GM18502 (cell line): ENCODE measurements around the gene ASIC4.
A peak's percentile ranks its signal among the peaks of the same experiment; 100 is the strongest.

Experiments
- ATAC-seq: cut with Tn5 transposase; IDR thresholded peaks from one replicate; pipeline ENCODE4 v1.9.1; 2021; ENCODE audit warnings: mild to moderate bottlenecking; ENCODE audit not compliant: unreplicated experiment, poor library complexity

Gene ASIC4, protein sequence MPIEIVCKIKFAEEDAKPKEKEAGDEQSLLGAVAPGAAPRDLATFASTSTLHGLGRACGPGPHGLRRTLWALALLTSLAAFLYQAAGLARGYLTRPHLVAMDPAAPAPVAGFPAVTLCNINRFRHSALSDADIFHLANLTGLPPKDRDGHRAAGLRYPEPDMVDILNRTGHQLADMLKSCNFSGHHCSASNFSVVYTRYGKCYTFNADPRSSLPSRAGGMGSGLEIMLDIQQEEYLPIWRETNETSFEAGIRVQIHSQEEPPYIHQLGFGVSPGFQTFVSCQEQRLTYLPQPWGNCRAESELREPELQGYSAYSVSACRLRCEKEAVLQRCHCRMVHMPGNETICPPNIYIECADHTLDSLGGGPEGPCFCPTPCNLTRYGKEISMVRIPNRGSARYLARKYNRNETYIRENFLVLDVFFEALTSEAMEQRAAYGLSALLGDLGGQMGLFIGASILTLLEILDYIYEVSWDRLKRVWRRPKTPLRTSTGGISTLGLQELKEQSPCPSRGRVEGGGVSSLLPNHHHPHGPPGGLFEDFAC

DNA sequence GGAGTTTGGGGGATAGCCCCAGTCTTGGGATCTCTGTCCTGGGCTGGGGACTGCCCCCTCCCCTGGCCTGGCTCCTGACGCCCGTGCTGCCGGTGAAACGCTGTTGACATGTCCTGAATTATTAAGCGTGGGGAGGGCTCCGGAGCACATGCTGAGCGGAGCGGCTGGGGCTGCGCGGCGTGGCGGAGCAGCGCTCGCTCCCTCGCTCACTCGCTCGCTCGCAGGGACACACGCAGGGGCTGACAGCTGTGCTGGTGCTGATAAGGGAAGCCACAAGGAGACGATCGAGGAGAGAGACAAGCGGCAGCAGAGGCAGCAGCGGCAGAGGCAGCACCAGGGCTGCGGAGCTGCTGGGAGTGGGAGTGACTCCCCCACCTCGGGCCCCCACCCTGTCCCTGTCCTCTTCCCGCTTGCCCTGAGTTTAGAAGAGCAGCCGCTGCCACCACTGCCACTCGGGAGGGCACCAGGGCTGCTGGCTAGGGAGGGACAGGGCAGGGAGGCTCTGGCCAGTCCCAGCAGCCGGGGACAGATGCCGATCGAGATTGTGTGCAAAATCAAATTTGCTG, at the start of gene ASIC4:
Gene ASIC4 (plus strand): TSS at position 287 of the 566 bp plus-strand sequence. CDS start 243 bp downstream, at position 530.
- ATAC-seq = no peak

DNA sequence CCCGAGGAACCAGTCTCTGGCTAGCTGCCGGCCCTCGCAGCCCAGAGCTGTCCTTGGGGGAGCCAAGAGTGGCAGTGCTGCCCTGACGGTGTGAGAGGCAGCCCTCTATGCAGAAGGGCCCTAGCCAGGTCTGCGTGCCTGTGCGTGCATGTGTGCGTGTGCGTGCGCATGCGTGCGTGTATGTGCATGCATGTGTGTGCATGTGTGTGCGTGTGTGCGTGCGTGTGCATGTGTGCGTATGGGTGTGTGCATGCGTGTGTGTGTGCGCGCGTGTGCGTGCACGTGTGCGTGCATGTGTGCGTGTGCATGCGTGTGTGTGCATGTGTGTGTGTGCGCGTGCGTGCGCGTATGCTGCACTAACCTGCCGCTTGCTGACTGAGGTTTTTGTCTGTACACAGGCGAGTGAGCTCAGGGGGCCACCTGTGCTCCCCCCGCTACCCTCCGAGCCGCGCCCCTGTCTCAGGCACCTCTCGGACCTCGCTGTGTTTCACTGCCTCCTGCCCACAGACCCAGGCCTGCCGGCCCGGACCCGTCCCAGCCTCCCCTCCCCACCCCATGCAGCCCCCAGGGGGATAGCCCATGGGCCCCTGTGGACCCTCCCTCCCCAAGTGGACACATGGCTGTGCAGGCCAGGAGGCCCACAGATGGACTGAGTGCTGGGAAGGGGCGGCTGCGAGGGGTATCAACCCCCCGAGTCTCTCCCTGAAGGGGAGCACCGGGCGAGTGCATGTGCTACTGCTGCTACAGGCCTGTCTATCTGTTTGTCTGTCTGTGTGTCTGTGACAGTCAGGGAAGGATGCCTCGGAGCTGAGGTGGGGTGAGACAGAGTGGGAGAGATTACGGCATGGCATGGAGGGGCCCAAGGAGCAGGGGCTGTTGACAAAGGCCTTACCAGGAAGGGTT, 48.4 kb upstream of the ASIC4 start:
- ATAC-seq = no peak

DNA sequence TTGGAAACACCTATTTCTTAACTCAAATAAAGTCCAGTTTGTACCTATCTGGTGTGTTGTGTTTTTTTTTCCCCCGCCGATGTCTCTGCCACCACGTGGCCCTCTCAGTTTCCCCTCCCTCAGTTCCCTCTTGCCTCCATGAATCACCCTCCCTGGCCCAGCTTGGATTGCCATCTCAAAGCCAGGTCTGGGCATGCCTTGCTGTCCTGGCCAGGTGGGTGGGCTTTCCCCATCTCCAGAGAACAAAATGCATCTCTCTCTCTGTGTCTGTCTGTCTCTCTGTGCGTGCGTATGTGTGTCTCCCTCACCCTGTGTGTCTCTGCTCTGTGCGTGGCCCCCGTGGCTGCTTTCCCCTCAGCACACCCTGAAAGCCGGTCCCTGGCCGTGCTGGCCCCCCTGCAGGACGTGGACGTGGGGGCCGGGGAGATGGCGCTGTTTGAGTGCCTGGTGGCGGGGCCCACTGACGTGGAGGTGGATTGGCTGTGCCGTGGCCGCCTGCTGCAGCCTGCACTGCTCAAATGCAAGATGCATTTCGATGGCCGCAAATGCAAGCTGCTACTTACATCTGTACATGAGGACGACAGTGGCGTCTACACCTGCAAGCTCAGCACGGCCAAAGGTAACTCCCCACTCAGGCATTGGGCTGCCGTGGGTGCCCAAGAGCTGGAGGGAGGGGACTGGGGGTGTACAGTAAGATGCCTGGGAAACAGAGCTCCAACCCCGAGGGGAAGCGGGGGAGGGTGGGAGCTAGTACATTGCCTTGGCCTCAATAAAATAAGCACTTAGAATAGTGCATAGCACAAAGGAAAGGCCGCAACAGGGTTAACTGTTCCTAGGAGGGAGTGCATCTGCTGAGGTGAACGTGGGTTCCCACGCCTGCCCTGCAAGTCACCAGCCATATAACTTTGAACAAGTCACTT, 47.2 kb upstream of the ASIC4 start:
- ATAC-seq = no peak

DNA sequence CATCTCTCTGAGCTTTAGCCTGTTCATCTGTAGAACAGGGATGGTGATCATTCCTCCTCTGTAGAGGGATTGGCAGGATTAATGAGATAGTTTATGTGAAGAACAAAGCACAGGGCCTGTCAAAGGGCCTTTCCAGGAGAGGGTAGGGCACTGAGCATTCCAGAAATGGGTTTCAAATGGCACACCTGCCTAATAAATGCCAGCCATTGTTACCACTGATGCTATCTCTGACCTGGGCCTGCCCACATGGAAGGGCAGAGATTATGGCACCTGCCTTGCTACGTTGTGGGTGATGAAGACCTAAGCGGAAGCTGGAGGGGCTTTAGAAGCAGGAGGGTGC, 46.6 kb upstream of the ASIC4 start:
- ATAC-seq = no peak

DNA sequence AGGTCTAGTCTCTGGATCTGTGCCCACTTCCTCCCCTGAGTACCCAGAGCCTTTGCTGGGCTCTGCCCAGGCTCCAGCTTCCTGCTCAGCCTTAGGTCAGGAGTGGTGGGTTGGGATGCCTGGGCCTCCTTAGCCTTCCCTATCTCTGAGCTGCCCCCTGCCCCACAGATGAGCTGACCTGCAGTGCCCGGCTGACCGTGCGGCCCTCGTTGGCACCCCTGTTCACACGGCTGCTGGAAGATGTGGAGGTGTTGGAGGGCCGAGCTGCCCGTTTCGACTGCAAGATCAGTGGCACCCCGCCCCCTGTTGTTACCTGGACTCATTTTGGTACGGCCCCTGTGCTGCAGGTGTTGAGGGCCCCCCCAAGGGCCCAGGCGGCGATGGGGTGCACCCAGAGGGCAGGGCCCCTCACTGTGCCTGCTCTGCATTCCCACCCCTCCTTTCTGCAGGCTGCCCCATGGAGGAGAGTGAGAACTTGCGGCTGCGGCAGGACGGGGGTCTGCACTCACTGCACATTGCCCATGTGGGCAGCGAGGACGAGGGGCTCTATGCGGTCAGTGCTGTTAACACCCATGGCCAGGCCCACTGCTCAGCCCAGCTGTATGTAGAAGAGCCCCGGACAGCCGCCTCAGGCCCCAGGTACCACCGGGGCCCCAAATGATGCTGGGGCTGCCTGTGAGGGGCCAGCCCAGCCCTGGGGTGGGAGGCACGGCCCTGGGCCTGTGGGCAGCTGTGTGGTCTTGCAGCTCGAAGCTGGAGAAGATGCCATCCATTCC, 45.7 kb upstream of the ASIC4 start:
- no peak for ATAC-seq

DNA sequence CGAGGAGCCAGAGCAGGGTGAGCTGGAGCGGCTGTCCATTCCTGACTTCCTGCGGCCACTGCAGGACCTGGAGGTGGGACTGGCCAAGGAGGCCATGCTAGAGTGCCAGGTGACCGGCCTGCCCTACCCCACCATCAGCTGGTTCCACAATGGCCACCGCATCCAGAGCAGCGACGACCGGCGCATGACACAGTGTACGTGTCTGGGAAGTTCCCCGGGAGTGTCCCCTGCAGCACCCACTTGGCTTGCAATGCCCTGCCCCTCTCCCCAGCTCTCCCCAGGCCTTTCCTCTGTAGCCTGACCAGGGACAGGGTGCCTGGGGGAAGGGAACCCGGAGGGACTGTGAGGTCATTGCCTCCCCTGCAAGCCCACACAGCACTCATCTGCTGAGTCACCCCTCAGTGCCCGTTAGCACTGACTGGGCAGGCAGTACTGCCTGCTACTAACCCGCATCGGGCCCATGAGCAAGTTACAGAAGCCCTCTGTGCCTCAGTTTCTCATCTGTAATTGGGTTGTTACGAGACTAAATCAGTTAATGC, 45.0 kb upstream of the ASIC4 start:
- ATAC-seq = no peak

DNA sequence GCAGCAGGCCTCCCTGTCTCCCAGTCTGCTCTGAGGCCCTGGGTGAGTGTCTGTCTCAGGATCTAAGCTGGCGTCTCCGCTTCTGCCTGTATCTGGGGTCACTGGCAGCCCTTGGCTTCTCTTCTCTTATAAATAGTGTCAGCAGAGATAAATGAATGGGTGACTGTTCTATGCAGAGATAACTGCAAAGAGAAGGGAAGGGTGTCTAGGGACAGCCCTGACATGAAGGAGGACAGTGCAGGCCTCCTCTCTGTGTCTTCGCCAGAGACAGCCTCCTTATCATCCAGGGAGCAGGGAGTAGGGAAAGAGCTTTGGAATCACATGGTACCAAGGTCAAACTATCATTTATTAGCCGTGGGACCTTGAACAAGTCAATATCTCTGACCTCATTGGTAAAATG, 43.9 kb upstream of the ASIC4 start:
- no peak for ATAC-seq

DNA sequence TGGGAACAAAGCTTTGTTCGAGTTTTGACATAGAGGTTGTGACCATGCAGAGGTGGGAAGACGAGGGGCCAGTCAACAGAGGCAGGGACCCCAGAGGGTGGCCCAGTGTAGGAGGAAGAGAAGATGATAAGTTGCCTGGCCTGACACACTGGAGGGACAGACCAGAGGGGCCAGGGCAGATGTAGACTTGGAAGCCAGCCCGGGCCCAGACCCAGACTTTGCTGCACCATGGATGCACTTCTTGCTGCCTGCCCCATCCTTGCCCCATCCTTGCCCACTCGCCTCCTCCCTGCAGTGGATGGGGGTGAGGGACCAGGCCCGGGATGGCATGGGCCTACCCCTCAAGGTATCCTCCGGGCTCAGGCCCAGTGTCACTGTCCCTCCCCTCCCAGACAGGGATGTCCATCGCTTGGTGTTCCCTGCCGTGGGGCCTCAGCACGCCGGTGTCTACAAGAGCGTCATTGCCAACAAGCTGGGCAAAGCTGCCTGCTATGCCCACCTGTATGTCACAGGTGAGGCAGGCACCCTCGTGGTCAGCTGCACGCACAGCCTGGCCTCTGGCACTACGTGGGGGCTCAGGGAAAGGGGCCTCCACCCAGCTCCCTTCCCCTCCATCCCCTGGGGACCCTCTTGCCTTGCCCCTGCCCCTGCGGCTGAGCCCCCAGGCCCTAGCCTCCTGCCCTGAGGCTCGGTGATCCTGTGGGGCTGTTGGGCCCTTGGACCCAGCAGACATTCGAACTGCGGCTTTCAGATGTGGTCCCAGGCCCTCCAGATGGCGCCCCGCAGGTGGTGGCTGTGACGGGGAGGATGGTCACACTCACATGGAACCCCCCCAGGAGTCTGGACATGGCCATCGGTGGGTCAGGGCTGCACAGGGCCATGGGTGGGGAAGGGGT, 42.6 kb upstream of the ASIC4 start:
- no peak for ATAC-seq

DNA sequence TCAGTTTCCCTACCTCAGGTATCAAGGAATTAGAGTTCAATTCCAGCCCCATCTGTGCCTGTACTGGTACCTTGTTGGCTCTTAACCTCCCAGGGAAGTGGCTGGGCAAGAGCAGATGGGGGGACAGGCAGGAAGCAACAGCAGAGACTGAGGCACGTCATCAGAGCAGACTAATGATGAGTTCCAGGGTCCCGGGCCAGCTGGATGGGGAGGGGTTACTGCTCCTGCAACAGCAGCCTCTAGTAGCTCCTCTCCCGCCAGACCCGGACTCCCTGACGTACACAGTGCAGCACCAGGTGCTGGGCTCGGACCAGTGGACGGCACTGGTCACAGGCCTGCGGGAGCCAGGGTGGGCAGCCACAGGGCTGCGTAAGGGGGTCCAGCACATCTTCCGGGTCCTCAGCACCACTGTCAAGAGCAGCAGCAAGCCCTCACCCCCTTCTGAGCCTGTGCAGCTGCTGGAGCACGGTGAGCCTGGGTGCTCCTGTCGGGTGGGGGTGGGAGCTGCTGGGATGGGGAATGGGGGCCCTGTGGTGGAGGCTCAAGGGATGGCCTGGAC, 41.6 kb upstream of the ASIC4 start:
- no peak for ATAC-seq

DNA sequence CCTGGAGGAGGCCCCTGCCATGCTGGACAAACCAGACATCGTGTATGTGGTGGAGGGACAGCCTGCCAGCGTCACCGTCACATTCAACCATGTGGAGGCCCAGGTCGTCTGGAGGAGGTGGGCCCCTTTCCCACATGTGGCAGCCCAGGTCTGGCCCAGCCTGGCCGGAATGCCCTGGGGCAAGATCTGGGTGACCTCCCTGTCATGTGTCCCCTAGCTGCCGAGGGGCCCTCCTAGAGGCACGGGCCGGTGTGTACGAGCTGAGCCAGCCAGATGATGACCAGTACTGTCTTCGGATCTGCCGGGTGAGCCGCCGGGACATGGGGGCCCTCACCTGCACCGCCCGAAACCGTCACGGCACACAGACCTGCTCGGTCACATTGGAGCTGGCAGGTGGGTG, 40.8 kb upstream of the ASIC4 start:
- no peak for ATAC-seq

DNA sequence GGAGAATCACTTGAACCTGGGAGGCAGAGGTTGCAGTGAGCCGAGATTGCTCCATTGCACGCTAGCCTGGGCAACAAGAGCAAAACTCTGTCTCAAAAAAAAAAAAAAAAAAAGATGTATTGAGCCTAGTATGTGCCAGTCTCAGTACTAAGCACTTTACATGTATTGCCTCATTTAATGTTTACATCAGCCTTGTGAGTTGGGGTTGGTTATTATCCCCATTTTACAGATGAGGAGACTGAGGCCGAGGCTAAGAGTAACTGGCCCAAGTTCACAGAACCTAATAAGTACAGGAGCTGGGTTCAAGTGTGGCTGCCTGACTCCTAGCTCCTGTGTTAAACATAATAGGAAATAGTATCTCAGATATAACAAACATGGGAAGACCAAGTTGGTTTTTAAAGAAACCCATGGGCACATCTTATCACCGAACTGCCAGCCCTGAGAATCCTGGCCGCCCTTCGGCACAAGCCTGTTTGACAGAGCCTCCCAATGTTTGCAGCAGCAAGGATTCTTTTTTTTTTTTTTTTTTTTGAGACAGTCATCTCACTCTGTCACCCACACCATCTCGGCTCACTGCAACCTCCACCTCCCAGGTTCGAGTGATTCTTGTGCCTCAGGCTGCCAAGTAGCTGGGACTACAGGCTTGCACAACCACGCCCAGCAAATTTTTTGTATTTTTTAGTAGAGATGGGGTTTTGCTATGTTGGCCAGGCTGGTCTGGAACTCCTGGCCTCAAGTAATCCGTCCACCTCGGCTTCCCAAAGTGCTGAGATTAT, 39.8 kb upstream of the ASIC4 start:
- no peak for ATAC-seq

DNA sequence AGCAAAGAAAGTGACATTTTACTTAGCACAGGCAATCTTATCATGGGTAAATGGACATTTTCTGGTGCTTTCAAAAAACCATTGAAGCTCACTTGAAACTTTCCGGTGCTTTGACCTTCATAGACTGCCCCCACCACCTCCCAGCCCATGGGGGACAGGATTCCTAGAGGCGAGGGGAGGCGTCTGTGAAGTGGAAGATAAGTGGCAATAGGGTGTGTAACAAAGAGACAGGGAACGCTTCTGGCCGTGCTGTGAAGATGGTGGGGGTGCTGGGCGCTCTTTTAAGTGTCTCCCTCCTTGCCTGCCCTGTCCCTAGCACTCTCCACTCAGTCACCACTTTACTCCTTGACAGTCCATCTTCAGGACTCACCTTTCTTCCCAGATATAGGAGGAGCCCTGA, 39.0 kb upstream of the ASIC4 start:
- ATAC-seq = no peak

DNA sequence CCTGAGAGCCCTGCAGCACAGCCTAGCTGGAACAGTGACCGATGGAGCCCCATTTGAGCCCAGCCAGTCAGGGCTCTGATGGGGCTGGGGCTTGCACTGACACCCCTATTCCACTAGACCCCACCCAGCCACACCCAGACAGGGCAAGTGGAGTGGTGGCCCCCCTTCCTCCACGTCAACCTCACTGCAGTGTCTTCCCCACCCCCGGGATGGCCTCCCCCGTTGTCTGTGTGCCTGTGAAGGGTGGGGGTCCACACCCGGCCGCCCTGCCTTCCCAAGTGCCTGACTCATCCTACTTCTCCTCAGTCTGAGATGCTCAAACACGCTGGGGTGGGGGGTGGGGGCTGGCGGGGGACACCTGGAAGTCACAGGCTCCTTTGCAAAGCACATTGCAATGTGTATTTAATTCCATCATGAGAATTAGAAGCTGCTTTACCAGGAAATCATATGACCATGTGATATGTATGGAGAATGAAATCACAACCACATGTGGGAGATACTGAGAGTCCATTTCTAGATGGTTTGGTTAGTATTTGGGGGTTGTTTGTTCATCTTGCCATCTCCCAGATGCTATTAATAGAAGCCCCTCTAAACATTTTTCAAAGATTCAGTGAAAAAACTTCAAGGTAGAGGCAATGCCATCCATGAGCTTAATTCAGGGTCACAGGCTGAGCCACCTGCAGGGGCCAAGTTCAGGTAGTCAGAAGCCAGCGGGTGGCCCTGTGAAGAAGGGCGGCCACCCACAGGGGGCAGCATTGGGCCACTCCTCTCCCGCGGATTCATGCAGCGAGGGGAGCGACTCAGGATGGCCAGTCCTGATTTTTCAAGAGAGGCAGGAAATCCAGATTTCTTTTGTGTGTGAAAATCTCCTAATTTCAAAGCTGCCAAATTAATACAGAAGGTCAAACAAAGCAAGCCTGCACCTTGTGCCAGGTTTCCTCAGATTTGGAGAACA, 38.3 kb upstream of the ASIC4 start:
- peak; percentile 71 for ATAC-seq

DNA sequence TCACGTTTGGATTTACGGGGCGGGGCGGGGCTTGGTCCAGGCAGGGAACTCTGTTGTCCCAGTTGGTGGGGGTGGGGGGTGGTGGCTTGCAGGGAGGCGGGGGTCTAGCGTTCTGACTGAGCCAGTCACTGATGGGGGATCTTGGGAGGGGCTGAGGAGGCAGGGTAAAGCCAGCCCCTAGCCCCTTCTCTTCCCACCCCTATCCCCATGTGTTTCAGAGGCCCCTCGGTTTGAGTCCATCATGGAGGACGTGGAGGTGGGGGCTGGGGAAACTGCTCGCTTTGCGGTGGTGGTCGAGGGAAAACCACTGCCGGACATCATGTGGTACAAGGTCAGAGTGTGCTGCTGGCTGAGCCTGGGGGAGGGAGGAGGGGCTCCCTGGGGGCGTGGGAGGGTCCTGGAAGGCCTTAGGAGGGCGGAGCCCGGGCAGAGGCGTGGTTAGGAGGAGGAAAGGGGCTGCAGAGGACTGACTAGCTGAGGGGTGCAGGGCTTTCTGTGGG, 37.6 kb upstream of the ASIC4 start:
- no peak for ATAC-seq

DNA sequence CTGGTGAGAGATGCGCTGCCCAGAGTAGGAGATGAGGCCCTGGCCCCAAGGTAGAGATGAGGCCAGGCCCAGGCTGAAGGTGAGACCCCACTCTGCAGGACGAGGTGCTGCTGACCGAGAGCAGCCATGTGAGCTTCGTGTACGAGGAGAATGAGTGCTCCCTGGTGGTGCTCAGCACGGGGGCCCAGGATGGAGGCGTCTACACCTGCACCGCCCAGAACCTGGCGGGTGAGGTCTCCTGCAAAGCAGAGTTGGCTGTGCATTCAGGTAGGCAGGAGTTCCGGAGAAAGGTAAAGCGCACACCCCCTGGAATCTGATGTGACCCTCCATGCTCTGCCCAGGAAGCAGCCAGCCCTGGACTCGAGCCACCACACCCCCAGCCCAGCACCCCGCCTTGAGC, 37.1 kb upstream of the ASIC4 start:
- no peak for ATAC-seq

DNA sequence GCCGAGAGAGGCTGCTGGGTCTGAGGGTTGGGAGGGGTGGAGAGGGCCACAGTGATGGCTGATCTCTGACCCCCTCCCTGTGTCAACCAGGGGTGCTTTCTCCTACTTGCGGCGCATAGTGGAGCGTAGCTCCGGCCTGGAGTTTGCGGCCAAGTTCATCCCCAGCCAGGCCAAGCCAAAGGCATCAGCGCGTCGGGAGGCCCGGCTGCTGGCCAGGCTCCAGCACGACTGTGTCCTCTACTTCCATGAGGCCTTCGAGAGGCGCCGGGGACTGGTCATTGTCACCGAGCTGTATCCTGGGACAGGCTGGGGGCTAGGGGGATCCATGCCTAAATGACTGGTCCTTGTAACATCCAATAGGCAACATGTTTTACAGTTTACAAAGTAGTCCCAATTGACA, 36.5 kb upstream of the ASIC4 start:
- ATAC-seq = no peak
